ENCODE data around the gene PRKCA.

- TF ChIP-seq POLR2A (IDR thresholded peaks at IDR 0.05): no peak
- no peak for TF ChIP-seq CTCF (IDR thresholded peaks at IDR 0.05)
- no peak for TF ChIP-seq POLR2AphosphoS5 (IDR thresholded peaks at IDR 0.05)
These were observed 247.4 kb downstream of the PRKCA start for GRCh38 chr17:66549731-66550207.

Data from prostate gland (tissue), 2 donors.